GM12878 (cell line): ENCODE data around the gene PTPRH. TPM values are rescaled to one million over a fixed set of nuclear protein-coding genes. Genes with fewer than 3 reads are reported as not detected.

ENCODE experiments used
- ATAC-seq: fragments of 200-7000 bp; cut with Tn5 transposase; 3 replicates; pipeline ENCODE4 v1.9.1; 2020; ENCODE audit warnings: mild to moderate bottlenecking, moderate library complexity
- BruUV-seq: library from RNA; stranded (reverse); fragments of 400-500 nt; replicated peaks from 2 replicates; lab custom pipeline; 2021; lab: Mats Ljungman, UMichigan
- CTCF ChIA-PET: fragments of 300-600 bp; sonication (Branson Sonifier 250); formaldehyde crosslinking; extraction: SDS; loops from one replicate; lab custom pipeline; 2021; ENCODE audit warnings: inconsistent platforms; lab: Yijun Ruan, JAX
- POLR2A ChIA-PET: fragments of 350-600 bp; formaldehyde crosslinking; extraction: SDS; loops from one replicate; lab custom pipeline; 2021; ENCODE audit warnings: inconsistent platforms; lab: Charles Lee
- RAD21 ChIA-PET: fragments of 300-600 bp; sonication (Branson Sonifier 250); formaldehyde crosslinking; loops from one replicate; lab custom pipeline; 2023; ENCODE audit warnings: antibody characterized with exemption; ENCODE audit not compliant: unreplicated experiment; lab: Charles Lee
- SMC1A ChIA-PET: fragments of 300-600 bp; sonication (Branson Sonifier 250); formaldehyde crosslinking; loops from one replicate; lab custom pipeline; 2023; ENCODE audit not compliant: unreplicated experiment, uncharacterized antibody; lab: Charles Lee
- DNase-seq: peaks from one replicate; pipeline ENCODE4 v3.0.0-alpha.2; 2011; ENCODE audit warnings: low read depth, low spot score
- FAIRE-seq: peaks from 3 replicates; lab custom pipeline; 2011; peaks lifted over from hg19 to GRCh38; lab: Jason Lieb, UNC
- H2AFZ ChIP-seq: 2 replicates; pipeline ENCODE4 v1.6.0; 2011; ENCODE audit warnings: low read depth, low read length, control low read depth; ENCODE audit not compliant: control insufficient read depth
- H3K27ac ChIP-seq: 2 replicates; pipeline ENCODE4 v1.5.1; 2011; ENCODE audit warnings: control low read depth; ENCODE audit not compliant: control insufficient read depth, insufficient read depth
- H3K27me3 ChIP-seq, 2 experiments: replicated peaks in 1 of 2; 2 replicates each; pipeline versions ENCODE4 v1.6.0 to v1.6.1; 2011; ENCODE audit warnings: low read length in 1 of 2; ENCODE audit not compliant: control insufficient read depth in 2 of 2, insufficient read depth in 2 of 2
- H3K36me3 ChIP-seq, 2 experiments: 2 replicates each; pipeline ENCODE4 v1.5.1; 2011; ENCODE audit warnings: low read length in 1 of 2; ENCODE audit not compliant: control insufficient read depth in 2 of 2, insufficient read depth in 2 of 2
- H3K4me1 ChIP-seq: 2 replicates; pipeline ENCODE4 v1.6.1; 2011; ENCODE audit warnings: mild to moderate bottlenecking, low read length, moderate library complexity, mixed read lengths; ENCODE audit not compliant: control insufficient read depth, insufficient read depth
- H3K4me2 ChIP-seq: 2 replicates; pipeline ENCODE4 v1.6.0; 2011; ENCODE audit warnings: control low read depth; ENCODE audit not compliant: control insufficient read depth, insufficient read depth
- H3K4me3 ChIP-seq: fragments of 200-600 bp; sonication (generic); 2 replicates; pipeline ENCODE4 v1.5.1; 2016
- H3K79me2 ChIP-seq: 2 replicates; pipeline ENCODE4 v1.6.0; 2011; ENCODE audit warnings: low read length; ENCODE audit not compliant: control insufficient read depth, insufficient read depth
- H3K9ac ChIP-seq: 2 replicates; pipeline ENCODE4 v1.8.0; 2011; ENCODE audit warnings: low read length, control low read depth, mixed read lengths; ENCODE audit not compliant: control insufficient read depth, insufficient read depth
- H3K9me3 ChIP-seq: replicated peaks from 3 replicates; pipeline ENCODE4 v1.5.1; 2011; ENCODE audit warnings: mild to moderate bottlenecking, low read length; ENCODE audit not compliant: control insufficient read depth, insufficient read depth
- H4K20me1 ChIP-seq: 2 replicates; pipeline ENCODE4 v1.6.0; 2011; ENCODE audit not compliant: control insufficient read depth, insufficient read depth
- CBX3 ChIP-seq: fragments of 200-600 bp; sonication (generic); IDR thresholded peaks from 2 replicates; pipeline ENCODE4 v1.6.1; 2016; ENCODE audit warnings: low read depth, borderline replicate concordance
- NR2C2 ChIP-seq: IDR thresholded peaks from 2 replicates; pipeline ENCODE4 v1.6.1; 2011; ENCODE audit warnings: borderline replicate concordance, low read depth; ENCODE audit not compliant: control insufficient read depth, insufficient read length
- PAX5 ChIP-seq: IDR thresholded peaks from 2 replicates; pipeline ENCODE4 v1.6.1; 2011; ENCODE audit warnings: low read depth, low read length, borderline replicate concordance
- POLR2A ChIP-seq: IDR thresholded peaks from 2 replicates; pipeline ENCODE4 v1.6.1; 2011; ENCODE audit warnings: low read depth, mild to moderate bottlenecking, low read length
- RAD21 ChIP-seq: IDR thresholded peaks from 2 replicates; pipeline ENCODE4 v1.6.1; 2011; ENCODE audit warnings: mild to moderate bottlenecking, low read depth, low read length, moderate library complexity; ENCODE audit not compliant: insufficient read depth
- RELA ChIP-seq: fragments of 450-650 bp; IDR thresholded peaks from 2 replicates; pipeline ENCODE4 v1.8.0; 2014; ENCODE audit warnings: borderline replicate concordance; ENCODE audit not compliant: partially characterized antibody
- WGBS: methylation state at CpG from one replicate; pipeline ENCODE4 v1.1.6; 2016; ENCODE audit warnings: low lambda C conversion rate; ENCODE audit not compliant: insufficient replicate concordance, insufficient coverage; ENCODE audit errors: missing lambda C conversion rate; 5-methylcytosine and 5-hydroxymethylcytosine counted together
- in situ Hi-C: fragments of 300-500 bp; cut with MboI; formaldehyde crosslinking; loops from 9 replicates; pipeline ENCODE4 v1.14.3; 2018; ENCODE audit warnings: mixed read lengths
- intact Hi-C: fragments of 100-400 bp; cut with micrococcal nuclease; formaldehyde crosslinking; loops from one replicate; pipeline ENCODE4 v1.14.2; 2022; ENCODE audit not compliant: unreplicated experiment
- polyA plus RNA-seq, 11 experiments: library from polyadenylated mRNA; depleted of rRNA in 4 of 11; unstranded in 6 of 11; stranded (reverse) in 5 of 11; fragments of >200 nt; fragmentation: Nextera tagmentation in 4 of 11; fragmentation: Illumina TruSeq in 1 of 11; extraction: Ambion mirVana in 4 of 11; extraction: Trizol in 1 of 11; gene quantifications; 1 replicate in 1 of 11; 2 replicates in 10 of 11; pipeline versions ENCODE4 v1.2.1 to v1.2.3, GENCODE V29; 2011 to 2016; ENCODE audit warnings: inconsistent platforms in 2 of 11, missing spikeins in 2 of 11, low read depth in 1 of 11
- total RNA-seq, 4 experiments: library from RNA; depleted of rRNA in 3 of 4; stranded (reverse); fragments of >200 nt in 3 of 4; fragmentation: Illumina TruSeq in 1 of 4; extraction: Trizol in 1 of 4; gene quantifications; 2 replicates each; pipeline versions ENCODE4 v1.2.1 to v1.2.3, GENCODE V29; 2013 to 2021

Gene PTPRH
- total and polyA plus RNA-seq, 10 of the 15 experiments (the other 5 are each of a cell fraction or from before 2014, with no cell fraction given) = 0.08 TPM; not detected in 9

DNA sequence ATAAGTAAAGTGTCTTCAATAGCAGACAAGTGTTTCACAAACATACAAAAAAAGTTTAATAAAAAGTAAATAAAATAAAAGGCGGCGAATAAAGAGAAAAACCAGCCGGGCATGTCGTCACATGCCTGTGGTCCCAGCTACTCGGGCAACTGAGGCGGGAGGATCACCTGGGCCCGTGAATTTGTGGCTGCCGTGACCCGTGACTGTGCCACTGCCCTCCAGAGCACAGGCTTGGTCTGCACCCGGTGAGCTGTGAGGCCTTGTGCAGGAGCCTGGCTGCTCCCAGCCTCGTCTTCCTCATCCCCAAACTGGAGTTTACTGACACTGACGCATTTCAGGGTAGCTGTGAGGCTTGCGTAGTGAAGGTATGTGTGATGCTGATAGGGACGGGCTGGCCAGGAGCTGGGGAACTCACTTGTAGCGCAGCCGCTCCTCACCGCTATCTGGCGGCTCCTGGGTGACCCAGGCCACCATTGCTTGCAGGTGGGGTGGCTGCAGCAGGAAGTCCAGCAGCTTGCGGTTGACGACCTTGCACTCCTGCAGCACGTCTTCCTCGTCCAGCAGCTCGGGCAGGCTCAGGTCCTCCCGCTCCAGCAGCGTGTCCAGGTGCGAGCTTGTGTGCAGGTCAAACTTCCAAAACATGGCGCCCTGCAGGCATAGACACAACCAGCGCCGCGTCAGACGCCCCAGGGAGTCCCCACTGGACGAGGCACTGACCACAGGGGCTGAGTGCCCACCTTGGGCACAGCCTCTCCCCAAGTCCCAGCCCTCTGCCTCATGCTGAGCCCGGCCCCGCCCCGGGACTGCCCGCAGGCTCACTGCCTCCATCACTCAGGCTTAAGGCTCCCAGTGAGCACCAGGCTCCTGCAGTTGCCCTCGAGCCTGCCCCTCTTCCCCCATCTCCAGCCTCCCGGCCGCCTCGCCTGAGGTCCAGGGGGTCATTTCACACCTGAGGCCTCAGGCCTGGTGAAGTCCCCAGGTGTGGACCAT lies 37.5 kb upstream of the PTPRH start:
- ChIA-PET POLR2A (interaction anchor here (0.7 kb wide), 1 partner anchor 9 kb away, joined by 5 read pairs; no protein-coding TSS in a partner anchor), SMC1A (interaction anchor here (0.9 kb wide), 1 partner anchor 9 kb away, joined by 3 read pairs; no protein-coding TSS in a partner anchor), CTCF (no interaction called here), RAD21 (no interaction called here)
- intact Hi-C loops (no loop called here), in situ Hi-C loops (no loop called here)
- ATAC-seq (no peak), FAIRE-seq (no peak), DNase-seq (no peak)
- H3K4me2 ChIP-seq = no peak overlapping the region
- 89% methylated on average over 40 of the region's 40 CpGs for WGBS
- peaks cover 3% of the 10 kb centered on the region; the same call in 1 of the 2 replicates for H4K20me1 ChIP-seq
- peaks cover 40% of the 10 kb centered on the region for H3K79me2 ChIP-seq
- no peak overlapping the region for H3K9ac ChIP-seq
- H3K27ac ChIP-seq = no peak overlapping the region
- peaks cover 10% of the 10 kb centered on the region for H3K4me1 ChIP-seq
- TF ChIP-seq RELA = no peak
- TF ChIP-seq CBX3 = no peak
- TF ChIP-seq RAD21 = no peak
- TF ChIP-seq NR2C2 = no peak
- no peak for TF ChIP-seq PAX5
- peak; percentile 46; the same call in 1 of the 2 replicates for TF ChIP-seq POLR2A
- H2AFZ ChIP-seq = no peak overlapping the region
- no peaks in the 10 kb centered on the region for H3K9me3 ChIP-seq
- H3K27me3 ChIP-seq = no peaks in the 10 kb centered on the region
- no TSS peak for BruUV-seq
- H3K36me3 ChIP-seq = peaks cover 22 to 61% of the 10 kb centered on the region in 2 experiments
- H3K4me3 ChIP-seq = no peak overlapping the region
